ENCODE data around the gene TNS2.

DNA sequence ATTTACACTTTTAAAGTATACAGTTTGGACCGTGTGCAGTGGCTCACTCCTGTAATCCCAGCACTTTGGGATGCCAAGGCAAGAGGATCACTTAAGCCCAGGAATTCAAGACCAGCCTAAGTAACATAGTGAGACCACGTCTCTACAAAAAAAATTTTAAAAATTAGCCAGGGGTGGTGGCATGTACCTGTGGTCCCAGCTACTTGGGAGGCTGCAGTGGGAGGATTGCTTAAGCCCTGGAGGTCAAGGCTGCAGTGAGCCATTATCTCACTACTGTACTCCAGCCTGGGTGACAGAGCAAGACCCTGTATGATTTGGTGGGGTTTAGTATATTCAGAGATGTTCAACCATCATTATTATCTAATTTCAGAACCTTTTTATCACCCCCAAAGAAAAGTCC is 38.9 kb upstream of the TNS2 start:
- TF ChIP-seq, protein P1, sequence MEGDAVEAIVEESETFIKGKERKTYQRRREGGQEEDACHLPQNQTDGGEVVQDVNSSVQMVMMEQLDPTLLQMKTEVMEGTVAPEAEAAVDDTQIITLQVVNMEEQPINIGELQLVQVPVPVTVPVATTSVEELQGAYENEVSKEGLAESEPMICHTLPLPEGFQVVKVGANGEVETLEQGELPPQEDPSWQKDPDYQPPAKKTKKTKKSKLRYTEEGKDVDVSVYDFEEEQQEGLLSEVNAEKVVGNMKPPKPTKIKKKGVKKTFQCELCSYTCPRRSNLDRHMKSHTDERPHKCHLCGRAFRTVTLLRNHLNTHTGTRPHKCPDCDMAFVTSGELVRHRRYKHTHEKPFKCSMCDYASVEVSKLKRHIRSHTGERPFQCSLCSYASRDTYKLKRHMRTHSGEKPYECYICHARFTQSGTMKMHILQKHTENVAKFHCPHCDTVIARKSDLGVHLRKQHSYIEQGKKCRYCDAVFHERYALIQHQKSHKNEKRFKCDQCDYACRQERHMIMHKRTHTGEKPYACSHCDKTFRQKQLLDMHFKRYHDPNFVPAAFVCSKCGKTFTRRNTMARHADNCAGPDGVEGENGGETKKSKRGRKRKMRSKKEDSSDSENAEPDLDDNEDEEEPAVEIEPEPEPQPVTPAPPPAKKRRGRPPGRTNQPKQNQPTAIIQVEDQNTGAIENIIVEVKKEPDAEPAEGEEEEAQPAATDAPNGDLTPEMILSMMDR (IDR thresholded peaks at IDR 0.05) = no peak
- TF ChIP-seq POLR2A (IDR thresholded peaks at IDR 0.05) = no peak

All from heart left ventricle (tissue), 13 donors.